Esophagus squamous epithelium (tissue), 5 donors: Measurements from ENCODE around the gene PARD3B. TPM values are rescaled to one million over a fixed set of nuclear protein-coding genes. Genes with fewer than 3 reads are reported as not detected.

ENCODE experiments used
- DNase-seq: peaks from one replicate; lab custom pipeline; 2025; lab: John Stamatoyannopoulos, UW
- H3K27ac ChIP-seq, 4 donors: fragments of 200-600 bp; sonication (generic); one replicate each; pipeline ENCODE4 v1.5.1; 2016 to 2019; ENCODE audit warnings: mild to moderate bottlenecking in 1 of 4
- H3K27me3 ChIP-seq, 4 donors: fragments of 200-600 bp; sonication (generic); 1 replicate in 3 of 4; 2 replicates in 1 of 4; pipeline versions ENCODE4 v1.5.1 to v1.6.0; 2017 to 2021; ENCODE audit warnings: antibody characterized with exemption in 1 of 4
- H3K36me3 ChIP-seq, 3 donors: fragments of 200-600 bp; sonication (generic); one replicate each; pipeline ENCODE4 v1.5.1; 2016 to 2019
- H3K4me1 ChIP-seq, 3 donors: fragments of 200-600 bp; sonication (generic); one replicate each; pipeline ENCODE4 v1.5.1; 2017 to 2019
- H3K4me3 ChIP-seq, 4 donors: fragments of 200-600 bp; sonication (generic); 1 replicate in 3 of 4; 2 replicates in 1 of 4; pipeline ENCODE4 v1.5.1; 2016 to 2019; ENCODE audit warnings: mild to moderate bottlenecking in 2 of 4, moderate library complexity in 1 of 4
- H3K9me3 ChIP-seq, 3 donors: fragments of 200-600 bp; sonication (generic); one replicate each; pipeline ENCODE4 v1.5.1; 2016 to 2019
- POLR2A ChIP-seq, 4 donors: fragments of 450-650 bp; IDR thresholded peaks; one replicate each; pipeline ENCODE4 v1.6.1; 2017; ENCODE audit warnings: antibody characterized with exemption in 4 of 4, mild to moderate bottlenecking in 4 of 4, moderate library complexity in 3 of 4
- WGBS, 2 donors: methylation state at CpG; one replicate each; pipeline ENCODE4 v1.1.5; 2018; 5-methylcytosine and 5-hydroxymethylcytosine counted together
- intact Hi-C: fragments of 100-400 bp; cut with DNase I; formaldehyde crosslinking; loops from one replicate; pipeline ENCODE4 v1.15.0; 2022
- total RNA-seq, 4 donors: library from RNA; depleted of rRNA; stranded (reverse); fragments of >200 nt; gene quantifications; one replicate each; pipeline ENCODE4 v1.1.0, GENCODE V29; 2016
- TF ChIP-seq, protein P1 (sequence below), 6 experiments: fragments of 450-650 bp in 4 of 6; fragments of 200-600 bp in 2 of 6; sonication (generic) in 2 of 6; IDR thresholded peaks; one replicate each; pipeline ENCODE4 v1.5.1; 2016 to 2019; ENCODE audit warnings: antibody characterized with exemption in 6 of 6, mild to moderate bottlenecking in 4 of 6, moderate library complexity in 4 of 6
- donor health status: DM: yes; HTN: yes; CAD: no.

Gene PARD3B
- total RNA-seq, 4 donors from 2014 or later = 2.4 to 15.8 (median 4.3) TPM

DNA sequence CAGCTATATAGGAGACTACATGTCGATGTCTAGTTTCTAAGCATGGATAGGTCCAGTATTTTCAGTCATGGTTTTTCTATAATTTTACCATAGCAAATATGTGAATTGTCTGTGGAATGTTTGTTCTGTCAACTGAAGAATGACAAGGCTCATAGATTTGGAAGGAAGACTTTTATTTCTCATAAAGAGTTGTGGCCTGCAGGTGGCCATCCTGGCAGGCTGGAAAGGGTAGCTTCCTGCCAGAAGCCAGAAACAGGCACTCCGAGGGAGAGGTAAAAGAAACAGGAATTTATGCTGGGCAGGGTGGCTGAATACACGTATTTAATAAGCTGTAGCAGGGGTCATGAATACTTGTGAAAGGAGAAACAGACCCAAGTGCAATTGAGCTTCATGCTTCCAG is 182.1 kb downstream of the PARD3B start:
- WGBS, 2 donors = 81 to 87% methylated on average over 3 of the region's 3 CpGs
- DNase-seq = no peak
- TF ChIP-seq POLR2A (IDR thresholded peaks at IDR 0.05) = no peak
- TF ChIP-seq, protein P1, sequence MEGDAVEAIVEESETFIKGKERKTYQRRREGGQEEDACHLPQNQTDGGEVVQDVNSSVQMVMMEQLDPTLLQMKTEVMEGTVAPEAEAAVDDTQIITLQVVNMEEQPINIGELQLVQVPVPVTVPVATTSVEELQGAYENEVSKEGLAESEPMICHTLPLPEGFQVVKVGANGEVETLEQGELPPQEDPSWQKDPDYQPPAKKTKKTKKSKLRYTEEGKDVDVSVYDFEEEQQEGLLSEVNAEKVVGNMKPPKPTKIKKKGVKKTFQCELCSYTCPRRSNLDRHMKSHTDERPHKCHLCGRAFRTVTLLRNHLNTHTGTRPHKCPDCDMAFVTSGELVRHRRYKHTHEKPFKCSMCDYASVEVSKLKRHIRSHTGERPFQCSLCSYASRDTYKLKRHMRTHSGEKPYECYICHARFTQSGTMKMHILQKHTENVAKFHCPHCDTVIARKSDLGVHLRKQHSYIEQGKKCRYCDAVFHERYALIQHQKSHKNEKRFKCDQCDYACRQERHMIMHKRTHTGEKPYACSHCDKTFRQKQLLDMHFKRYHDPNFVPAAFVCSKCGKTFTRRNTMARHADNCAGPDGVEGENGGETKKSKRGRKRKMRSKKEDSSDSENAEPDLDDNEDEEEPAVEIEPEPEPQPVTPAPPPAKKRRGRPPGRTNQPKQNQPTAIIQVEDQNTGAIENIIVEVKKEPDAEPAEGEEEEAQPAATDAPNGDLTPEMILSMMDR (IDR thresholded peaks at IDR 0.05) = no peak
- Histone ChIP-seq H3K4me3 (no peak overlapping the region), H3K27me3 (no peaks in the 10 kb centered on the region), H3K9me3 (no peaks in the 10 kb centered on the region), H3K36me3 (no peaks in the 10 kb centered on the region), H3K27ac (no peak overlapping the region), H3K4me1 (no peaks in the 10 kb centered on the region)
- intact Hi-C loops = no loop called here

DNA sequence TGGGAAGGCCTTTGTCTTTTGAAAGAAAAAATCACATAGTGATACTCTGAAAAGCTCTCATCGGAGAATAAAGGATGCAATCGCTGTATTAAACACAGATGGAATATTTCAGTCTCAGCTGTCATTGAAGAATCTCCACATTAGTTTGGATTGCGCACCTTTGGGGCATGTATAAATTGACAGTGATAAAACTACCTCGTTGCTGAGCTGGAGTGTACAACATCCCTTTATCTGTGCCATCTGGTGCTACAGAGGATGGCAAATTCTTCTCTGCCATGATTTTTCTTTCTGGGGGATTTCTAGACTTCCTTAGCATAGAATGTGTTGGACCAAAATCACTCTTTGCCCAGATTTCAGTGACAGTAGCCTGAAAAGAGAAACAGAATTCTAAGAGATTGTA is 185.3 kb downstream of the PARD3B start:
- TF ChIP-seq POLR2A (IDR thresholded peaks at IDR 0.05) = no peak
- TF ChIP-seq, protein P1 (IDR thresholded peaks at IDR 0.05) = no peak
- no peak for DNase-seq
- Histone ChIP-seq H3K27ac (no peak overlapping the region), H3K36me3 (no peaks in the 10 kb centered on the region), H3K27me3 (no peaks in the 10 kb centered on the region), H3K4me1 (no peaks in the 10 kb centered on the region), H3K4me3 (no peak overlapping the region), H3K9me3 (no peaks in the 10 kb centered on the region)
- intact Hi-C loops = no loop called here
- WGBS, 2 donors = 78 to 82% methylated on average over 4 of the region's 4 CpGs

DNA sequence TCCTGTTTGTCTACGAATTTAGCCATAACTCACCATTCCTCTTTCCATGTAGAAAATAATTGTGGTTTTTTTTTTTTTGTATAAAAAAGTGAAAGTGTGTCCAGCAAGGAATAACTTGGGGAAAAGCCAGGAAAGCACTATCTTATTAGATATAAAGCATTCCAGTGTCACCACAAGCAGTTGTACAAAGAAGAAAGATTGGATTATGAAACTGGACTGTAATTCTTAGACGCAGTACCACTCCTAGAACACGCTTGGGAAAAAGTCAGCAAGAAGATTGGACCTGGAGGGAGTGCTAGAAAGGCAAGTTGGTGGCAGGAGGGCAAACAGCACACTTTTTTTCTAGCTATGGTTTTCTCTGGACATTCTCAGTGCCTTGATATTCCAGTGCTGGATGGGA is 186.7 kb downstream of the PARD3B start:
- TF ChIP-seq, protein P1 (IDR thresholded peaks at IDR 0.05) = no peak
- TF ChIP-seq POLR2A (IDR thresholded peaks at IDR 0.05) = no peak
- 53 to 58% methylated on average over 3 of the region's 3 CpGs for WGBS, 2 donors
- H3K27ac ChIP-seq = no peak overlapping the region
- no peaks in the 10 kb centered on the region for H3K4me1 ChIP-seq
- H3K9me3 ChIP-seq = no peaks in the 10 kb centered on the region
- no peak overlapping the region for H3K4me3 ChIP-seq
- no peak for DNase-seq
- no peaks in the 10 kb centered on the region for H3K27me3 ChIP-seq
- H3K36me3 ChIP-seq = no peaks in the 10 kb centered on the region
- intact Hi-C loops = no loop called here

DNA sequence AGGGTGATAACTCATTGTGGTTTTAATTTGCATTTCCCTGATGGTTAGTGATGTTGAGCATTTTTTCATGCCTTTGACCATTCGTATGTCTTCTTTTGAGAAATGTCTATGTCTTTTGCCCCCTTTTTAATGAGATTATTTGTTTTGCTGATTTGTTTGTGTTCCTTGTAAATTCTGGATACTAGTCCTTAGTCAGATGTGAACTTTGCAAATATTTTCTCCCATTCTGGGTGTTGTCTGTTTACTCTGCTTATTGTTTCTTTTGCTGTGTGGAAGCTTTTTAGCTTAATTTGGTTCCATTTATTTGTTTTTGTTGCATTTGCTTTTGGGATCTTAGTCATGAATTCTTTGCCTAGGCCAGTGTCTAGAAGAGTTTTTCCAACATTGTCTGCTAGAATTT is 192.0 kb downstream of the PARD3B start:
- no peak overlapping the region for H3K27ac ChIP-seq
- WGBS, 2 donors = 82 to 91% methylated on average over 1 of the region's 1 CpG
- DNase-seq = no peak
- no peaks in the 10 kb centered on the region for H3K36me3 ChIP-seq
- TF ChIP-seq, protein P1 (IDR thresholded peaks at IDR 0.05) = no peak
- no peak for TF ChIP-seq POLR2A (IDR thresholded peaks at IDR 0.05)
- no peaks in the 10 kb centered on the region for H3K27me3 ChIP-seq
- H3K9me3 ChIP-seq = peaks cover 0 to 4% (median 0%) of the 10 kb centered on the region in 3 donors
- no peaks in the 10 kb centered on the region for H3K4me1 ChIP-seq
- no peak overlapping the region for H3K4me3 ChIP-seq
- intact Hi-C loops = no loop called here

DNA sequence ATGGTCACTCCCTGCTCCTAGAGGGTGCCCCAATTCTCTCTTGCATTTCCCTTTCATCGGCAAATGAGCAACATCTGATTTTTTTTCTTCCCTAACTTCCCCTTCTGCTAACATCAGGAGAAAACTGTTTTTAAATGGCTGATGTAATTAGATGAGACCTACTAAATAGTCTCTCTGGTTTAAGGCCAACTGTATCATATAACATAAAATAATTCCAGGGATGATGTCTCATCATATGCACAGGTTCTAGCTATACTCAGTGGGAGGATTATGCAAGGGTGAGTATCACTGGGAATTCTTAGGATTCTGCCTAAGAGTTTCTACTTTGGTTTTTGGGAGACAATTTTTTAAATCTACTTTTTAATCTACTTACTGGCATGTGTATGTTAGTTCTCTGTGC is 193.4 kb downstream of the PARD3B start:
- peaks cover 0 to 4% (median 0%) of the 10 kb centered on the region in 3 donors for H3K9me3 ChIP-seq
- no peaks in the 10 kb centered on the region for H3K4me1 ChIP-seq
- H3K27ac ChIP-seq = no peak overlapping the region
- H3K27me3 ChIP-seq = no peaks in the 10 kb centered on the region
- no peak for TF ChIP-seq POLR2A (IDR thresholded peaks at IDR 0.05)
- TF ChIP-seq, protein P1 (IDR thresholded peaks at IDR 0.05) = no peak
- no peaks in the 10 kb centered on the region for H3K36me3 ChIP-seq
- WGBS, 2 donors = 75 to 79% methylated on average over 1 of the region's 1 CpG
- H3K4me3 ChIP-seq = no peak overlapping the region
- DNase-seq = no peak
- intact Hi-C loops = no loop called here
